Dendritic cell treated with granulocyte-macrophage colony-stimulating factor and Interleukin-4, amounts not matched to agents 40 ng/mL and 50 ng/mL, for 4 days (primary cell): ENCODE data around the gene PPIL4.

Source experiments
- H3K27ac Mint-ChIP-seq: one replicate; pipeline ENCODE4 v1.8.0; 2022; ENCODE audit warnings: mild to moderate bottlenecking, mixed read lengths
- H3K27me3 Mint-ChIP-seq: one replicate; pipeline ENCODE4 v1.8.0; 2022; ENCODE audit warnings: mild to moderate bottlenecking, mixed read lengths
- H3K36me3 Mint-ChIP-seq: one replicate; pipeline ENCODE4 v1.8.0; 2022; ENCODE audit warnings: low read depth, mixed read lengths
- H3K4me1 Mint-ChIP-seq: one replicate; pipeline ENCODE4 v1.8.0; 2022; ENCODE audit warnings: low read depth, mixed read lengths
- H3K4me3 Mint-ChIP-seq: one replicate; pipeline ENCODE4 v1.8.0; 2022; ENCODE audit warnings: mild to moderate bottlenecking, moderate library complexity, mixed read lengths
- H3K9me3 Mint-ChIP-seq: one replicate; pipeline ENCODE4 v1.8.0; 2022; ENCODE audit warnings: mixed read lengths
- intact Hi-C: fragments of 100-400 bp; cut with micrococcal nuclease; formaldehyde crosslinking; loops from one replicate; pipeline ENCODE4 v1.15.0; 2022

The PPIL4 gene

DNA sequence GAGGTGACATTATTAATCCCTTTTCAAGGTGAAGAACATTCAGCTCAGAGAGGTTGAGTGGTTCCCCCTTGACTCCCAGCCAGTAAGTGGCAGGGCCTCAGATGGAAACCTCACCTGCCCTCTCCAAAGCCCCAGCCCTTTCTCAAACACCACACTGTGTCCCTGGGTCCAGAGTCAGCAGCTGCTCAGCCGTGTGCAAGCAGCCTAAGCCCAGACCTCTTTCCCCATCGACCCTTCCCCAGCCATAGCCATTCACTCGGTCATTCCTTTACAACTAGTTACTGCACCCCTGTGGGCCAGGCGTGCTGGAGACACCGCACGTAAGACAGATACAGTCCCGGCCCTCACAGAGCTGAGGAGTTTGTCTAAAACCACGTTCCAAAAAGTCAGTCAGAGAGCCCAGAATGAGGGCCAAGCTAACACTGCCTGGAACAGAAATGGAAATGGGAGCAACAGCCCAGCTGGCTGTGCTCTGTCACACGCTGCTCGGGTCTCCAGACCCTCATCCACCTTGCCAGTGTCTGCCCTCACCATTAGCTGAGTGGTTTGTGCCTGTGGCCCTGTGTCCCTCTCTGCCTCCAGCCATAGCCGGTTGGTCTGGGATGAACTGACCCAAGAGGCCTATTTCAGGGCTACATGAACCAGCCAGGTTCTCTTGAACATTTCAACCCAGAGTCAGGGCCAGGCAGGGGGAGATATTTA lies 90.7 kb downstream of the PPIL4 start:
- H3K36me3 Mint-ChIP-seq = peaks cover 68% of the 10 kb centered on the region
- no peaks in the 10 kb centered on the region for H3K27me3 Mint-ChIP-seq
- H3K4me1 Mint-ChIP-seq = peaks cover 59% of the 10 kb centered on the region
- H3K4me3 Mint-ChIP-seq = no peak overlapping the region
- no peaks in the 10 kb centered on the region for H3K9me3 Mint-ChIP-seq
- intact Hi-C loops = no loop called here
- peak overlapping the region; percentile 87 for H3K27ac Mint-ChIP-seq
